Uterus (tissue), 2 donors: ENCODE data around the gene MSI2.

Experiments used
- POLR2A ChIP-seq, 2 donors: fragments of 450-650 bp; IDR thresholded peaks; one replicate each; pipeline ENCODE4 v1.6.1; 2016; ENCODE audit warnings: antibody characterized with exemption in 2 of 2, mild to moderate bottlenecking in 1 of 2, moderate library complexity in 1 of 2
- TF ChIP-seq, protein P1 (sequence below), 4 experiments: fragments of 200-600 bp in 2 of 4; fragments of 450-650 bp in 2 of 4; sonication (generic) in 2 of 4; IDR thresholded peaks; one replicate each; pipeline ENCODE4 v1.5.1; 2016 to 2019; ENCODE audit warnings: antibody characterized with exemption in 4 of 4, mild to moderate bottlenecking in 2 of 4, moderate library complexity in 1 of 4

DNA sequence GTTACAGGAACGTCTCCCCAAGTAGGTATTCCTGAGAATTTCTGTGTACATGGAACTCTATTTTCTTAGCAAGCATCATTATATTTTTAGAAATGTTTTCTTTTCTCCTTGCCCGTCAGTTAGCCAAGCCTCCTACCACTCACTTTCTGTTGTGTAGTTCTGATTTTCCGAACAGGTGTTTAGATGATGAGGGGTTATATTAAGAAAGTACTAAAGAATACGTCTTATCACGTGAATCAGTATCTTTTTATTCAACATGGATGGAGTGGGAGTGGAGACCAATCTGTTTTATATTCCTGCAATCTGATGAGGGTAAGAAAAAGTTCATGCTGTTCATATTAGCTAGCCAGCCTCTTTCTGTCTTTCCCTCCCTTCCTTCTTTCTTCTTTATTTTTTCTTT lies 29.4 kb downstream of the MSI2 start:
- TF ChIP-seq, protein P1, sequence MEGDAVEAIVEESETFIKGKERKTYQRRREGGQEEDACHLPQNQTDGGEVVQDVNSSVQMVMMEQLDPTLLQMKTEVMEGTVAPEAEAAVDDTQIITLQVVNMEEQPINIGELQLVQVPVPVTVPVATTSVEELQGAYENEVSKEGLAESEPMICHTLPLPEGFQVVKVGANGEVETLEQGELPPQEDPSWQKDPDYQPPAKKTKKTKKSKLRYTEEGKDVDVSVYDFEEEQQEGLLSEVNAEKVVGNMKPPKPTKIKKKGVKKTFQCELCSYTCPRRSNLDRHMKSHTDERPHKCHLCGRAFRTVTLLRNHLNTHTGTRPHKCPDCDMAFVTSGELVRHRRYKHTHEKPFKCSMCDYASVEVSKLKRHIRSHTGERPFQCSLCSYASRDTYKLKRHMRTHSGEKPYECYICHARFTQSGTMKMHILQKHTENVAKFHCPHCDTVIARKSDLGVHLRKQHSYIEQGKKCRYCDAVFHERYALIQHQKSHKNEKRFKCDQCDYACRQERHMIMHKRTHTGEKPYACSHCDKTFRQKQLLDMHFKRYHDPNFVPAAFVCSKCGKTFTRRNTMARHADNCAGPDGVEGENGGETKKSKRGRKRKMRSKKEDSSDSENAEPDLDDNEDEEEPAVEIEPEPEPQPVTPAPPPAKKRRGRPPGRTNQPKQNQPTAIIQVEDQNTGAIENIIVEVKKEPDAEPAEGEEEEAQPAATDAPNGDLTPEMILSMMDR (IDR thresholded peaks at IDR 0.05), result no peak
- no peak for TF ChIP-seq POLR2A (IDR thresholded peaks at IDR 0.05)
